Measurements from ENCODE around the gene UBAP1L.
"Not testable (repeated sequence)": the region's sequence is repeated elsewhere in the genome, so short reads cannot be mapped to it uniquely, and the experiment has no call there.

GRCh38 chr15:65099801-65100200 lies 15.2 kb downstream of the UBAP1L start:
- not testable (repeated sequence) for TF ChIP-seq EZH2phosphoT487 (IDR thresholded peaks at IDR 0.05; ENCODE audit: insufficient read depth, low read depth); EZH2 (IDR thresholded peaks at IDR 0.05; ENCODE audit: insufficient read depth, poor library complexity, severe bottlenecking)
